H1 (cell line): ENCODE data around the gene TMEM232.

Source experiments
- CEBPB ChIP-seq: IDR thresholded peaks from 2 replicates; pipeline ENCODE4 v1.6.1; 2012; ENCODE audit warnings: low read depth, low read length
- CHD1 ChIP-seq: IDR thresholded peaks from 2 replicates; pipeline ENCODE4 v1.6.1; 2012; ENCODE audit warnings: low read depth, low read length, improper control_type of control experiment
- CTCF ChIP-seq, 3 experiments: IDR thresholded peaks; 1 replicate in 2 of 3; 2 replicates in 1 of 3; pipeline versions ENCODE4 v1.5.1 to v1.6.1; 2011; ENCODE audit warnings: low read length in 3 of 3, mild to moderate bottlenecking in 3 of 3, inconsistent platforms in 2 of 3, low read depth in 1 of 3, moderate library complexity in 1 of 3; ENCODE audit not compliant: insufficient read depth in 1 of 3; ENCODE audit errors: control extremely low read depth in 1 of 3
- EZH2 ChIP-seq: fragments of 200-600 bp; sonication (generic); IDR thresholded peaks from 2 replicates; pipeline ENCODE4 v1.7.1; 2012; ENCODE audit warnings: low read depth, mild to moderate bottlenecking, moderate library complexity, low read length, inconsistent platforms; ENCODE audit not compliant: severe bottlenecking
- KDM4A ChIP-seq: IDR thresholded peaks from one replicate; pipeline ENCODE4 v1.7.1; 2012; ENCODE audit warnings: low read depth, mild to moderate bottlenecking, moderate library complexity, low read length, inconsistent platforms; ENCODE audit not compliant: severe bottlenecking
- KDM5A ChIP-seq: fragments of 200-600 bp; IDR thresholded peaks from 2 replicates; pipeline ENCODE4 v1.7.1; 2012; ENCODE audit warnings: mild to moderate bottlenecking, low read length, inconsistent platforms, mixed read lengths
- NRF1 ChIP-seq: IDR thresholded peaks from 2 replicates; pipeline ENCODE4 v1.6.1; 2011; ENCODE audit warnings: mild to moderate bottlenecking, low read depth, low read length, improper control_type of control experiment
- RBBP5 ChIP-seq: IDR thresholded peaks from 2 replicates; pipeline ENCODE4 v1.7.1; 2012; ENCODE audit warnings: low read depth, mild to moderate bottlenecking, inconsistent platforms, low read length, moderate library complexity, borderline replicate concordance
- RXRA ChIP-seq: IDR thresholded peaks from 2 replicates; pipeline ENCODE4 v1.6.1; 2011; ENCODE audit warnings: low read depth, mild to moderate bottlenecking, low read length, moderate library complexity; ENCODE audit not compliant: insufficient read depth
- SIN3A ChIP-seq, 2 experiments: IDR thresholded peaks in 1 of 2; conservative IDR thresholded peaks in 1 of 2; 2 replicates each; pipeline ENCODE4 v1.6.1; 2011 to 2012; ENCODE audit warnings: low read length in 2 of 2, improper control_type of control experiment in 1 of 2, low read depth in 1 of 2, mild to moderate bottlenecking in 1 of 2
- TEAD4 ChIP-seq: IDR thresholded peaks from 2 replicates; pipeline ENCODE4 v1.6.1; 2012; ENCODE audit warnings: low read depth, low read length, inconsistent platforms, mixed read lengths
- YY1 ChIP-seq: IDR thresholded peaks from 2 replicates; pipeline ENCODE4 v1.6.1; 2011; ENCODE audit warnings: low read depth, mild to moderate bottlenecking, low read length

DNA sequence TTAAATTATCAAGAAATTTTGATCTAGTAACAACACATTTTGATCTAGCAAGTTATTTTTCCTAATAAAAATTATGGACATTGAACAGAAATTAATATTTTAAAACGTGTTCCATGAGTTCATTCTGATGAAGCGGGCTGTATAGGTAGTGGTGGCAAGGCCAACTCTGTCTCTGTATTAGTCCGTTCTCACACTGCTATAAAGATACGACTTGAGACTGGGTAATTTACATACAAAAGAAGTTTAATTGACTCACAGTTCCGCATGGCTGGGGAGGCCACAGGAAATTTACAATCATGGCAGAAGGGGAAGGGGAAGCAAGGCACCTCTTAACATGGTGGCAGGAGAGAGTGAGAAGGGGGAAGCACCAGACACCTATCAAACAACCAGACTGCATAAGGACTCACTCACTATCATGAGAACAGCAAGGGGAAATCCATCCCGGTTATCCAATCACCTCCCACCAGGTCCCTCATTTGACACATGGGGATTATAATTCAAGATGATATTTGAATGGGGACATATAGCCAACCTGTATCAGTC, 61.2 kb downstream of the TMEM232 start:
- TF ChIP-seq TEAD4 (no peak), SIN3A (conservative IDR thresholded peaks at IDR 0.05 in 1 of 2, IDR thresholded peaks at IDR 0.05 in 1 of 2; ENCODE audit: low read depth in 1 of 2, low read length in 2 of 2) (no peak), CTCF (IDR thresholded peaks at IDR 0.05; ENCODE audit: control extremely low read depth in 1 of 3, insufficient read depth in 1 of 3, low read depth in 1 of 3, low read length in 3 of 3) (no peak), CHD1 (no peak), CEBPB (no peak), RXRA (no peak), NRF1 (no peak), KDM5A (no peak), RBBP5 (no peak), EZH2 (no peak), KDM4A (no peak), YY1 (no peak)
